Neural cell (in vitro differentiated cells): ENCODE measurements around the gene ATF6. TPM values are rescaled to one million over a fixed set of nuclear protein-coding genes. Genes with fewer than 3 reads are reported as not detected.

Experiments used
- H2AFZ ChIP-seq: fragments of 200-600, 300-800 bp; sonication (generic), shearing (Covaris generic); 2 replicates; pipeline ENCODE4 v1.6.0; 2014; ENCODE audit warnings: low read depth, mild to moderate bottlenecking, antibody characterized with exemption, low read length, moderate library complexity
- H3F3A ChIP-seq: fragments of 200-600 bp; shearing (Covaris generic); 2 replicates; pipeline ENCODE4 v1.6.1; 2016; ENCODE audit warnings: mild to moderate bottlenecking, moderate library complexity, mixed read lengths, antibody characterized with exemption, low read length; ENCODE audit not compliant: insufficient read depth, poor library complexity, severe bottlenecking
- H3K27ac ChIP-seq: fragments of 200-600, 300-800 bp; sonication (generic), shearing (Covaris generic); 2 replicates; pipeline ENCODE4 v1.5.1; 2014; ENCODE audit warnings: mild to moderate bottlenecking, low read length, moderate library complexity
- H3K27me3 ChIP-seq: fragments of 300-800, 200-600 bp; sonication (generic), shearing (Covaris generic); 2 replicates; pipeline ENCODE4 v1.6.0; 2014; ENCODE audit warnings: mild to moderate bottlenecking, low read depth, low read length, moderate library complexity; ENCODE audit not compliant: insufficient read depth
- H3K36me3 ChIP-seq: fragments of 300-800, 200-600 bp; sonication (generic), shearing (Covaris generic); 2 replicates; pipeline ENCODE4 v1.5.1; 2014; ENCODE audit warnings: mild to moderate bottlenecking, antibody characterized with exemption, low read length, moderate library complexity; ENCODE audit not compliant: insufficient read depth
- H3K4me2 ChIP-seq: fragments of 300-800, 200-600 bp; sonication (generic), shearing (Covaris generic); 2 replicates; pipeline ENCODE4 v1.6.0; 2014; ENCODE audit warnings: mild to moderate bottlenecking, low read length
- H3K4me3 ChIP-seq: fragments of 300-800, 200-600 bp; sonication (generic), shearing (Covaris generic); 2 replicates; pipeline ENCODE4 v1.5.1; 2014; ENCODE audit warnings: mild to moderate bottlenecking, low read length, moderate library complexity
- H3K79me2 ChIP-seq: fragments of 200-600 bp; shearing (Covaris generic); replicated peaks from 2 replicates; pipeline ENCODE4 v1.6.0; 2014; ENCODE audit warnings: mild to moderate bottlenecking, low read length, moderate library complexity; ENCODE audit not compliant: insufficient read depth
- H3K9ac ChIP-seq: fragments of 300-800, 200-600 bp; sonication (generic), shearing (Covaris generic); 2 replicates; pipeline ENCODE4 v1.6.1; 2016; ENCODE audit warnings: mild to moderate bottlenecking, low read length, mixed read lengths
- H3K9me2 ChIP-seq: fragments of 200-600 bp; shearing (Covaris generic); 2 replicates; pipeline ENCODE4 v1.6.1; 2016; ENCODE audit warnings: mild to moderate bottlenecking, low read length, mixed read lengths; ENCODE audit not compliant: insufficient read depth
- H3K9me3 ChIP-seq: fragments of 200-600, 300-800 bp; sonication (generic), shearing (Covaris generic); 2 replicates; pipeline ENCODE4 v1.6.1; 2016; ENCODE audit warnings: mild to moderate bottlenecking, mixed run types, low read length, moderate library complexity, mixed read lengths
- H4K20me1 ChIP-seq: fragments of 200-600 bp; shearing (Covaris generic); 2 replicates; pipeline ENCODE4 v1.6.1; 2016; ENCODE audit warnings: mild to moderate bottlenecking, mixed run types; ENCODE audit not compliant: insufficient read depth
- EP300 ChIP-seq: fragments of 450-650 bp; conservative IDR thresholded peaks from 2 replicates; pipeline ENCODE4 v1.6.1; 2014; ENCODE audit warnings: antibody characterized with exemption, mild to moderate bottlenecking, moderate library complexity; ENCODE audit not compliant: poor library complexity, severe bottlenecking
- EZH2 ChIP-seq: fragments of 200-600, 300-800 bp; shearing (Covaris generic), sonication (generic); IDR thresholded peaks from 2 replicates; pipeline ENCODE4 v1.6.1; 2014; ENCODE audit warnings: antibody characterized with exemption, low read length, borderline replicate concordance, mild to moderate bottlenecking; ENCODE audit not compliant: insufficient read depth, poor library complexity, severe bottlenecking
- MXI1 ChIP-seq: fragments of 450-650 bp; conservative IDR thresholded peaks from 2 replicates; pipeline ENCODE4 v1.6.1; 2014; ENCODE audit warnings: antibody characterized with exemption, mild to moderate bottlenecking; ENCODE audit not compliant: poor library complexity, severe bottlenecking
- POLR2AphosphoS5 ChIP-seq: IDR thresholded peaks from 2 replicates; pipeline ENCODE4 v1.6.1; 2012
- RAD21 ChIP-seq: fragments of 450-650 bp; conservative IDR thresholded peaks from 2 replicates; pipeline ENCODE4 v1.6.1; 2014; ENCODE audit warnings: antibody characterized with exemption, mild to moderate bottlenecking, moderate library complexity
- REST ChIP-seq: IDR thresholded peaks from 2 replicates; pipeline ENCODE4 v1.6.1; 2012; ENCODE audit warnings: borderline replicate concordance
- SMC3 ChIP-seq: fragments of 450-650 bp; conservative IDR thresholded peaks from 2 replicates; pipeline ENCODE4 v1.6.1; 2014; ENCODE audit warnings: antibody characterized with exemption, mild to moderate bottlenecking, moderate library complexity; ENCODE audit not compliant: poor library complexity
- TAF1 ChIP-seq: IDR thresholded peaks from 2 replicates; pipeline ENCODE4 v1.6.1; 2012; ENCODE audit warnings: low read depth
- polyA plus RNA-seq: library from polyadenylated mRNA; depleted of rRNA; stranded (reverse); fragments of >200 nt; gene quantifications from 2 replicates; pipeline ENCODE4 v1.2.3, GENCODE V29; 2014
- TF ChIP-seq, protein P1 (sequence below): fragments of 450-650 bp; IDR thresholded peaks from 2 replicates; pipeline ENCODE4 v1.5.1; 2014; ENCODE audit warnings: antibody characterized with exemption, mild to moderate bottlenecking, moderate library complexity; ENCODE audit not compliant: poor library complexity, severe bottlenecking

Gene ATF6
- polyA plus RNA-seq, 1 donor from 2014 or later, result 16.6 TPM

DNA sequence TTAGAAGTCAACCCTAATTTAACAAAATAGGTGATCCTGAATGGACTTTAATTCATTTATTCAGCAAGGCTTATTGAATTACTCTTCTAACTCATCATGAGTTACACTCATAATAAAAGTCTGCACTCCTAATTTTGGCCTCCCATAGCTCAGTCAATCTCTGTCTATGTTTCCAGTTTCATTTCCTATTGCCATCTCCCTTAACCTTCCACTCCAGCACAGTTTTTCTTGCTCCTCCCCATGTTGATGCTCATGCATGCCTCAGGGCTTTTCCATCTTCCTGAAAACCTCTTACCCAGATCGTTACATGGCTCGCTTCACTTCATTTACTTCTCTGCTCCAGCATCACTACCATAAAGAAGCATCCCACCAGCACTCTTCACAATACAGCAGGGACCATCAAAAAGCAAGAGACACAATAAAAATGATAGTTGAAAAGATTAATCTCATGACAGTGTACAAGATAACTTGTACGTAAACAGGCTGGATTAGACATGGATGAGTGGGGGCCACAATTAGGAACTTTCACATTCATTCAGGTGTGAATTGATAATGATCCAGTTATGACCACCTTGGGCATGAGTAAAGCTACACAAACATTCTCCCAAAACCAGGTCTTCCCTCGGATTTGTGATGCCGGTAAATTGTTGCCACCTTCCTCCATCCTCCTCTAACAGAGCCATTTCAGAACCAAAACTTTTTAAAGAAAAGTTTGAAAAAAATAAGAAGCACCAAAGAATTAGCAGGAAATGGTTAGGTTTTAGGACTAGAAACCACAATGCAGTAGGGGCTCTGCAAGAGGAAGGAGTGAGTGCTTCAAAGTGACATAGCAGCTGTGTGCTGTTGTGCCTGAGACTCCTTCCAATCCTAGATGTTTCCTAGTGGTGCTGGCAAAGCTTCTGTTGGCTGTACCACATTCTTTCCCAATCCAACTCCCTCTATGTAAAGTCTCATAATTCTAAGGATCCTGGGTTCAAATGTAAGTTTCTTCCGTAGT is 167.8 kb downstream of the ATF6 start:
- TF ChIP-seq TAF1, result no peak
- TF ChIP-seq EZH2, result no peak
- no peak for TF ChIP-seq MXI1
- TF ChIP-seq, protein P1, sequence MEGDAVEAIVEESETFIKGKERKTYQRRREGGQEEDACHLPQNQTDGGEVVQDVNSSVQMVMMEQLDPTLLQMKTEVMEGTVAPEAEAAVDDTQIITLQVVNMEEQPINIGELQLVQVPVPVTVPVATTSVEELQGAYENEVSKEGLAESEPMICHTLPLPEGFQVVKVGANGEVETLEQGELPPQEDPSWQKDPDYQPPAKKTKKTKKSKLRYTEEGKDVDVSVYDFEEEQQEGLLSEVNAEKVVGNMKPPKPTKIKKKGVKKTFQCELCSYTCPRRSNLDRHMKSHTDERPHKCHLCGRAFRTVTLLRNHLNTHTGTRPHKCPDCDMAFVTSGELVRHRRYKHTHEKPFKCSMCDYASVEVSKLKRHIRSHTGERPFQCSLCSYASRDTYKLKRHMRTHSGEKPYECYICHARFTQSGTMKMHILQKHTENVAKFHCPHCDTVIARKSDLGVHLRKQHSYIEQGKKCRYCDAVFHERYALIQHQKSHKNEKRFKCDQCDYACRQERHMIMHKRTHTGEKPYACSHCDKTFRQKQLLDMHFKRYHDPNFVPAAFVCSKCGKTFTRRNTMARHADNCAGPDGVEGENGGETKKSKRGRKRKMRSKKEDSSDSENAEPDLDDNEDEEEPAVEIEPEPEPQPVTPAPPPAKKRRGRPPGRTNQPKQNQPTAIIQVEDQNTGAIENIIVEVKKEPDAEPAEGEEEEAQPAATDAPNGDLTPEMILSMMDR, result no peak
- no peak for TF ChIP-seq SMC3
- TF ChIP-seq POLR2AphosphoS5, result no peak
- TF ChIP-seq RAD21, result no peak
- TF ChIP-seq EP300, result no peak
- no peak for TF ChIP-seq REST
- no peaks in the 10 kb centered on the region for H3K9me2 ChIP-seq
- no peak overlapping the region for H3K27ac ChIP-seq
- no peaks in the 10 kb centered on the region for H3F3A ChIP-seq
- H3K27me3 ChIP-seq, result no peaks in the 10 kb centered on the region
- H3K36me3 ChIP-seq, result no peaks in the 10 kb centered on the region
- no peak overlapping the region for H2AFZ ChIP-seq
- no peak overlapping the region for H3K4me2 ChIP-seq
- no peaks in the 10 kb centered on the region for H4K20me1 ChIP-seq
- H3K79me2 ChIP-seq, result no peaks in the 10 kb centered on the region
- no peak overlapping the region for H3K4me3 ChIP-seq
- H3K9me3 ChIP-seq, result no peaks in the 10 kb centered on the region
- no peak overlapping the region for H3K9ac ChIP-seq

- no peaks in the 10 kb centered on the region for H3K36me3 ChIP-seq
- no peaks in the 10 kb centered on the region for H3K9me3 ChIP-seq
- no peak for TF ChIP-seq EP300
- no peak for TF ChIP-seq RAD21
- TF ChIP-seq TAF1, result no peak
- TF ChIP-seq SMC3, result no peak
- TF ChIP-seq, protein P1, result no peak
- no peak for TF ChIP-seq EZH2
- TF ChIP-seq POLR2AphosphoS5, result no peak
- TF ChIP-seq MXI1, result no peak
- no peaks in the 10 kb centered on the region for H3K27me3 ChIP-seq
- no peak overlapping the region for H3K4me2 ChIP-seq
- H3K4me3 ChIP-seq, result no peak overlapping the region
- no peaks in the 10 kb centered on the region for H3K79me2 ChIP-seq
- no peak overlapping the region for H3K9ac ChIP-seq
- no peaks in the 10 kb centered on the region for H3K9me2 ChIP-seq
- no peak overlapping the region for H2AFZ ChIP-seq
- H4K20me1 ChIP-seq, result no peaks in the 10 kb centered on the region
- H3F3A ChIP-seq, result no peaks in the 10 kb centered on the region
- no peak overlapping the region for H3K27ac ChIP-seq
These were observed 169.1 kb downstream of the ATF6 start for GRCh38 chr1:161935264-161935663.
